SH-SY5Y (cell line): ENCODE results near the gene MAGOHB.

ENCODE experiments used
- GATA2 ChIP-seq: IDR thresholded peaks from 2 replicates; pipeline ENCODE4 v1.6.1; 2011; ENCODE audit warnings: mild to moderate bottlenecking, low read depth, low read length
- GATA3 ChIP-seq: IDR thresholded peaks from 2 replicates; pipeline ENCODE4 v1.6.1; 2011; ENCODE audit warnings: low read depth, mild to moderate bottlenecking, low read length, moderate library complexity

MAGOHB gene

DNA sequence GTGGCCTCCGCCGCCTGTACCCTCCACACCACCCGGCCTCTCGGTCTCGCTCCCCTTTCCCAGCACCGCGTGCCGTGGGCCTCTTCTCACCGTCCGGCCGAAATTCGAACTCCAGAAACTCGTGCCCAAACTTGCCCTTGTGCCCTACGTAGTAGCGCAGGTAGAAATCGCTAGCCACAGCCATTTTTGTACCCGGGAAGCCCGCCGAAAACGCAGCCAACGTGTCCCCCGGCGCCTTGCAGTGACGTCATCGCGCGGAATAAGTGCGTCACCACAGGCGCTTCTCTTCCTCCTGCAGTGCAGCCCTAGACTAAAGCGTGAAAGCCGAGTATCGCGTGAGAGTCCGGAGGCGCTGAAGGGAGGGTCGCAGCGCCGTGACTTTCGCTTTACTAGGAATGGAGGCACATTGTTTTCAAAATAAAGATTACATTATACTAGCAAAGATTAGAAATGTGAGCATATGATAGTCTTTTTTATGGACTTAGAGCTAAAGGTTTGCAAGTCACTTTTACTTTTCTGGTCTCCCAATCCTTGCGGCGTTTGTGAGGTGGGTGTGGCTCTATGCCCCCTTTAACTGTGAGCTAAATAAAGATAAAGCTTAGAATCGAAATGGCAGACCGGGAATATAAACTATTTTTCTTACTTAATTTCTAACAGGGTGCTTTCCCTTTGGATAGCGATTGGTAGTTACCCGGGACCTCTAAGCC is at the start of gene MAGOHB:
MAGOHB (minus strand) TSS at position 261 of the 707 bp plus-strand sequence; CDS start at position 184, 77 bp downstream.
- no peak for TF ChIP-seq GATA3
- peak; percentile 11; the same call in 1 of the 2 replicates for TF ChIP-seq GATA2

DNA sequence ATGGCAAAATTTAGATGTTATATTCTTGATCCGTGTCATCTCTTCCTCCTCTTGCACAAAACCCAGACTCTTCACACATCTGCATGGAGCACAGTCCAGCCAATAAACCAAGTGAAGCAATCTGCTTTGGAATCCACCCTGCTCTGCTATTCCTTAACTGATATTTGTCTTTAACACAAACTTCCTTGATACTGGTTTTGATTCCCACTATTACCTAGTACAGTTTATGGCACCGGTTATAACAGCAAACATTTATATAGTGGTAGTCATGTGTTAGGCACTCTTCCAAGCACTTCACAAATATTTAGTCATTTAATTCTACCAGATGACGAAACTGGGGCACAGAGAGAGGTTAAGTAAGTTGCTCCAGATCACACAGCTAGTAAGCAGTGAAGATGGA is 47.9 kb upstream of the MAGOHB start:
- no peak for TF ChIP-seq GATA3
- no peak for TF ChIP-seq GATA2

DNA sequence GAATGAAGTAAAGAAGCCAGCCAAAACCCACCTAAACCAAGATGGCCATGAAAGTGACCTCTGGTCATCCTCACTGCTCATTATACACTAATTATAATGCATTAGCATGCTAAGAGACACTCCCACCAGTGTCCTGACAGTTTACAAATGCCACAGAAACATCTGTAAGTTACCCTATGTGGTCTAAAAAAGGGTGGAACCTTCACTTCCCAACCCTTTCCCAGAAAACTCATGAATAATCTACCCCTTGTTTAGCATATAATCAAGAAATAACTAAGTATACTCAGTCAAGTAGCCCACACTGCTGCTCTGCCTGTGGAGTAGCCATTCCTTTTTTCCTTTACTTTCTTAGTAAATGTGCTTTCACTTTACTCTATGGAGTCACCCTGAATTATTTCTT is 40.6 kb upstream of the MAGOHB start:
- TF ChIP-seq GATA3 (no peak), GATA2 (no peak)

DNA sequence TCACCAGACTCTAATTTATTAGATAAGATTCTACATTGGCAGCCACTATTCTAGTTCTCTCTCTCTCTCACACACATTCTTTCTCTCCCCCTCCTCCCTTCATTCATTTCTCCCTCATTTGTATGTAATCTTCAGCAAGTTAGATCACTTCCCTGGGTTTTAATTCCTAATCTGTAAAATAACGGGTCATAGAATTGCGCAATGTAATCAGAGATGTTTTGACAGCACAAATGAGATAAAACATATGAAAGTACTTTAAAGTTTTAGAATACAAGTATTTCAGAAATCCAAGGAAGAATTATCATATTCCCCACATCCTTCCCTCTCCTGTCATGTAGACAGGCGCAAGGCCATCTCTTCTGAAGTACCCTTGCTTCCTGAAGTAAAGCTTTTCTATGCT is 38.8 kb upstream of the MAGOHB start:
- no peak for TF ChIP-seq GATA3
- TF ChIP-seq GATA2, result no peak

DNA sequence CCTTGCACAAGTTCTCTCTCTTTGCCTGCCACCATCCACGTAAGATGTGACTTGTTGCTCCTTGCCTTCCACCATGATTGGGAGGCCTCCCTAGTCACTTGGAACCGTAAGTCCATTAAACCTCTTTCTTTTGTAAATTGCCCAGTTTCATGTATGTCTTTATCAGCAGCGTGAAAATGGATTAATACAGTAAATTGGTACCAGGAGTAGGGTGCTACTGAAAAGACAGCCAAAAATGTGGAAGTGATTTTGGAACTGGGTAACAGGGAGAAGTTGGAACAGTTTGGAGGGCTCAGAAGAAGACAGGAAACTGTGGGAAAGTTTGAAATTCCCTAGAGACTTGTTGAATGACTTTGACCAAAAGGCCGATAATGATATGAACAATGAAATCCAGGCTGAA is 32.5 kb upstream of the MAGOHB start:
- TF ChIP-seq GATA2, result no peak
- no peak for TF ChIP-seq GATA3

DNA sequence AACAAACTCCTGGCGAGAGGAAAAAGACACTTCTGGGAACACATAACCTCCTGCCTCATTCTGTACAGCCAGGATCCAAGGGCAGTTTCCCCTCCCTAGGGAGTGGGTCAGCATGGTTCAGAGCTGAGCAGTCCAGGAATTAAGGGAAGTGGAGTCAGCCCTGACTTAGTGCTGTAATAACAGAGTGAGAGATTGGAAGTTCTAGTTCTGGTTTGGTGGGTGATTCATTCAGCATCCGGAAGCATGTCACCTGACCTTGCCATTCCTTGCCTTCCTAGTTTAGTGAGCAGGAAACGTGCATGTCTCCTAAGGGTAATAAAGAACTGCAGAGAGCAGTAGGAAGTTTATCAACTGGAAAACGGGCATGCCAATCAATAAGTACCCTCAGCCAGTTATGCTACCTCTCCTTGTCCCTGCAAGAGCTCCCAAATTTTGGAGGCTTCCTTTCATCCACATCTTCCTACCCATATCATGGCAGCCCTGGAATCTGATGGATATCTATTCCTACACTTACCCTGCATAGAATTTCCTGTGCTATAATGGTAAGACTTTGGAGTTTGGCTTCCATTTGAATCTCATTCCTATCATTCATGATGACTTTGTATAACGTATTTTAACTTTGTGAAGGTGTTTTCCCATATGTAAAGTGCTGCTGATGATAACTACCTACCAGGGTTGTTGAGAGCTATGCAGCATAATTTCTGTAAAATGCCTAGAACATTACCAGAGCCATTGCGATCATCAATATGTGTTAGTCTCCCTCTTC is 28.5 kb upstream of the MAGOHB start:
- TF ChIP-seq GATA2 (no peak), GATA3 (no peak)

DNA sequence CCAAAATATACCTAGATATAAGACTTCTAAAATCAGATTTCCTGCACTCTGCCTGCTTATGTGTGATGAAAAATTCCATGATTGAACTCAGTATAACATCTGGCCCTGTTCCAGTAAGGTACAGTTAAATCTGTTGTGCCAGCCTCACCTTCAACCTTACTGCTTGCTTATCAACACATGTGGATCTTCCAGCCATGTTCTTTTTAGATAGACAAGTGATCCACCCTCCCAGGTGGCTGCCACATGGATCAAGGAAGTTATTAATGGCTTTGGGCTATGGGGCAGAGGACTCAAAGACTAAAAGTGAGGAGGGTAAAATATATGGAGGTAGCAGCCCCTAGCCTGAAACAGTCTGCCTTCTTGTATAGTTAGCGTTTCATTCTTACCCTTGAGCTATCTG is 25.3 kb upstream of the MAGOHB start:
- TF ChIP-seq GATA2, result no peak
- no peak for TF ChIP-seq GATA3

DNA sequence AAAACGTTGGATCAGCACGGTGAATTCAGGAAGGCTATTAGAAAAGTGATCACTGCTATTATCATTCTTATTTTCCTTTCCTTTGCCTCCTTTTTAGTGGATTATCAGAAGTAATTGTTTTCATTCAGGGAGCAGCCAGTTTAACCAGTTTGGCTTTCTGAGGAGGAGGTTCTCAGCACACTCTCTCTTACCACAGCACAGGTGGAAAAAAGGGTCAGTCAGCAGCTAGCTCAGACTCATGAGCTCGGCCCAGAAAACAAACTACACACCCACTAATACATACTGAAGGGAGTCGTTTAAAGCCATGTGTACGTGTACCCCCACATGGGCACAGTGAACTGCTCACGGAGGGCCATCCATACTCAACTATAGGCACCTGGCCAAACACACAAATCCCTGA is 23.2 kb upstream of the MAGOHB start:
- TF ChIP-seq GATA3, result no peak
- TF ChIP-seq GATA2, result no peak

DNA sequence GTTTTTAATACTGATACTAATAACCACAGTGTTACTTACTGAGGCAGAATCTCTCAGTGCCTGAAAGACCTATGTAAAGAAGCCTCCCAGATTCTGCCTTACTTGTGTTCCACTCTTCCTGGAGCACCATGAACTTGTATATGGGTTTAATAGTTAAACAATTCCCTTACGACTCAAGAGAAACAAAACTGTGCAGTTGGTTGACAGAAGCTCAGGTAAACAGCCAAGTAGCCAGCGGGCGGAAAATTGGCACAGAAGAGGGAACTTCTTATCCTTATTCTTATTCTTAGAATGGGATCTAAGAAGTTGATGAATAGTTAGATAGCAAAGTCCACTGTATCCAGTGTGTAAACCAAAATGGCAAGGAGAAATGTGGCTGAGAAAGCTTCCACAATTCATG is 22.7 kb upstream of the MAGOHB start:
- no peak for TF ChIP-seq GATA3
- no peak for TF ChIP-seq GATA2

DNA sequence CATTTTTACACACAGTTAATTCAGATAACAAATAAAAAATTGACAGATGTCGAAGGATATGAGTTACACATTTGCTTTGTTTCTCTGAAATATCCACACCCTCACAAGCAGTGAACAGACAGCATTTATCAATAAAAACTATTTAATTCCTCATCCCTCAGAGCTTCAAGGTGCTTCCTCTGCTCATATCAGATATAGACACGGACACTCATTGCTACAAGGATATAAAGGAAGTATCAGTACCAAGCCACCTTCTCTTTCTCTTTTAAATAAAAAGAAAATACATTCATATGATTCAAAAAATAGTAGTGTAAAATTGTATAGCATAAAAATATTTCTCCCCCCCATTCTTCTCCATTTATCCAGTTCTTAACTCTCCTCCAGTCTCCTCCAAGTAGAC is 21.9 kb upstream of the MAGOHB start:
- TF ChIP-seq GATA2 (no peak), GATA3 (no peak)

DNA sequence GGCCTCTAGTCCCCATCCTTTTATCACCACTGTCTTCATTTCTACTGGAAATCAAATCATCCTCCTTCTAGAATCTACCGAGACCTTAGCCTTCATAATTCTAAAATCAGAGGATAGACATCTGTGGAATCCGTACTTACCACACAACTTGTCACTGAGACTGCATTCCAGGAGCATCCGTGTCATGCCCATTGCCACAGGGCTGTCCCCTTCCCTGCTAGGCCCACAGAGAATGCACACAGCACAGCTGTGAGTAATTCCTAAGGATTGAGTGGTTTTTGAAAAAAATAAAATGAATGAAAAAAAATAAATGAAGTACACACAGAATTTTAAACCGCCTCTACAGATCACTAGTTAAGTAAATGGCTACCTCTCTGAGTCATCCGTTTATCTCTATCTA is 21.0 kb upstream of the MAGOHB start:
- TF ChIP-seq GATA2, result no peak
- no peak for TF ChIP-seq GATA3

DNA sequence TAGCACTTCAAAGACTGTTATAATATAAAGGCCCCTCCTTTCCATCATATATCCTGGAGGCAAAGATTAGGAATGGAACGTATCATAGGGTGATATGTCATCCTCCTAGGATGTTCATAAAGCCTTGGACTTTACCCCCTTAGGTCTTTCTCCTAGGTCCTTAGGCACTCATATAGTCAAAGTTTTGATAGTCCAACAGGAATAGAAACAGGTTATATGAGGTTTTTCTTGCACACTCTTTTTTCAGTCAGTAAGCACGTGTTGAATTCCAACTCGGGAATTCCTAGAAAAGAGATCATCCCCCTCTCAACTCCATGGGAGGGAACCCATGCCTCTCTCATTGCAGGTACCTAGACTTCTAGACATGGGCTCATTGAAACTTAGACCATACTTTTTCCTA is 20.1 kb upstream of the MAGOHB start:
- TF ChIP-seq GATA3 (no peak), GATA2 (no peak)

DNA sequence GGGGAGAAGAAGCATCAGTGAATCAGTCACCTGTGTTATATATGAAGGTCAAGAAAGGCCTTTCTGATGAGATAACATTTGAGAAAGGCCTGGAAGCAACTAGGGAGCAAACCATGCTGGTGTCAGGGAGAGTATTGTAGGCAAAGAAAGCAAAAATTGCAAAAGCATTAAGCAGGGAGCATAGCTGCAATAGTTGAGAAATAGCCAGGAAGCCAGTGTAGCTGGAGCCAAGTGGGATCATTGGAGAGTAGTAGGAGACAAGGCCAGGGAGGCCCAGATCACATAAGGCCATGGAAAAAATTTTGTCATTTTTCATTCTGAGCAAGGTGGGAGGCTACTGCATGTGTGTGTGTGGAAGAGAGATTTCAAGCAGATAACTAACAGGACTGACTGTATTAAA is 18.8 kb upstream of the MAGOHB start:
- TF ChIP-seq GATA2, result no peak
- no peak for TF ChIP-seq GATA3

DNA sequence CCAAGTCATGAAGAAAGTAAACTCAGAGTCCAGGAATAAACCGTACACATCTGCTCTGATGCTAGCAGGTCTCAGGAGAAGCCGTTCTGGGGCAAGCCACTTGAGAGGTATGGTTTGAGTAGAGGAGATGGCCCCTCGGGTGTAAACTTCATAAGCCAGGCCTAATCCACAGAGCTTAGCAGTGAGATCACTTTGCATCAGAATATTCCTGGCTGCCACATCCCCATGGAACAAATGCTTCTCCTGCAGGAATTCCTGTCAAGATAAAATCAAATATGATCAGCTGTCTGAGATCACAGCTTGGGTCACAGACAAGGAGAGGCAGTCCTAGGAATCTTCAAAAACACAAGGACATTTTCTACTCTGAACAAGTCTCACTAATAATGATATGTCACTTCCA is 11.2 kb upstream of the MAGOHB start:
- no peak for TF ChIP-seq GATA3
- TF ChIP-seq GATA2, result no peak

DNA sequence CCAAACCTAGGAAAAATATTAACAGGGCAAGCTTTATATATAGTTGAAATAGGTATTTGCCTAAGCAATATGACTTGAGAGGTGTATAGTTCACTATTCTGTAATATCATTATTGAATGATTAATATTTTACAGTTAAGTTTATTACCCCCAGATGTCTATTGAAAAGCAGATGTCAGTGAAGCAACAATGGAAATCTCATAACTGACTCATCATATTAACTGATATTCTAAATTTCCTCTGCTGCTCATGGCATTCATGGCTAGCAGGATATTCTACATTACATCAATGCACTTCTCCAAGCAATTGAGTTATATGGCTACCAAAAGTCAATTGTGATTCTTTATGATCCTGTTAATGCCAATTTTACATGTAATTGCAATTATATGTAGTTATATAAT is 9.7 kb upstream of the MAGOHB start:
- no peak for TF ChIP-seq GATA3
- no peak for TF ChIP-seq GATA2
